SK-N-SH treated with all-trans-retinoic acid at 6 μM for 48 hours (cell line): ENCODE results near the gene CDH22.

Experiments used
- ATAC-seq: fragments of 200-7000 bp; cut with Tn5 transposase; 3 replicates; pipeline ENCODE4 v1.9.1; 2020; ENCODE audit warnings: mild to moderate bottlenecking, moderate library complexity
- ARNTL ChIP-seq: fragments of 450-650 bp; formaldehyde crosslinking; IDR thresholded peaks from 2 replicates; pipeline ENCODE4 v1.5.0; 2020; ENCODE audit warnings: low read depth, mild to moderate bottlenecking, moderate library complexity, borderline replicate concordance
- BACH2 ChIP-seq: fragments of 250-450 bp; sonication (Bioruptor Pico); IDR thresholded peaks from 2 replicates; pipeline ENCODE4 v1.9.0; 2021; ENCODE audit warnings: mild to moderate bottlenecking, borderline replicate concordance
- CREB5 ChIP-seq: fragments of 250-450 bp; sonication (Bioruptor Pico); IDR thresholded peaks from 2 replicates; pipeline ENCODE4 v1.5.1; 2020; ENCODE audit warnings: low read depth, mild to moderate bottlenecking, moderate library complexity
- CSDC2 ChIP-seq: fragments of 250-450 bp; sonication (Bioruptor Pico); IDR thresholded peaks from 2 replicates; pipeline ENCODE4 v1.5.0; 2020; ENCODE audit warnings: mild to moderate bottlenecking, moderate library complexity
- CSRNP3 ChIP-seq: fragments of 250-450 bp; sonication (Bioruptor Pico); IDR thresholded peaks from 2 replicates; pipeline ENCODE4 v1.5.1; 2021; ENCODE audit warnings: mild to moderate bottlenecking, moderate library complexity
- ESRRG ChIP-seq: fragments of 250-450 bp; sonication (Bioruptor Pico); IDR thresholded peaks from 2 replicates; pipeline ENCODE4 v1.6.1; 2021; ENCODE audit warnings: mild to moderate bottlenecking
- ISL1 ChIP-seq: fragments of 250-450 bp; sonication (Bioruptor Pico); IDR thresholded peaks from 2 replicates; pipeline ENCODE4 v2.1.2; 2022; ENCODE audit warnings: mild to moderate bottlenecking, moderate library complexity
- OSR1 ChIP-seq: fragments of 250-450 bp; sonication (Bioruptor Pico); IDR thresholded peaks from 2 replicates; pipeline ENCODE4 v1.8.0; 2022; ENCODE audit warnings: moderate library complexity, mild to moderate bottlenecking, inconsistent platforms
- PATZ1 ChIP-seq: fragments of 250-450 bp; sonication (Bioruptor Pico); IDR thresholded peaks from 2 replicates; pipeline ENCODE4 v1.8.0; 2020; ENCODE audit warnings: mild to moderate bottlenecking, moderate library complexity, borderline replicate concordance
- POU6F1 ChIP-seq: fragments of 250-450 bp; sonication (Bioruptor Pico); IDR thresholded peaks from 2 replicates; pipeline ENCODE4 v1.8.0; 2021; ENCODE audit warnings: low read depth, mild to moderate bottlenecking, moderate library complexity, borderline replicate concordance
- PPARA ChIP-seq: fragments of 250-450 bp; sonication (Bioruptor Pico); IDR thresholded peaks from 2 replicates; pipeline ENCODE4 v1.5.0; 2020; ENCODE audit warnings: mild to moderate bottlenecking, borderline replicate concordance
- RARB ChIP-seq: fragments of 250-450 bp; sonication (Bioruptor Pico); IDR thresholded peaks from 2 replicates; pipeline ENCODE4 v1.8.0; 2021; ENCODE audit warnings: mild to moderate bottlenecking, moderate library complexity
- SNAI2 ChIP-seq: fragments of 250-450 bp; sonication (Bioruptor Pico); IDR thresholded peaks from 2 replicates; pipeline ENCODE4 v1.5.0; 2020; ENCODE audit warnings: mild to moderate bottlenecking, moderate library complexity
- TCF4 ChIP-seq: fragments of 250-450 bp; sonication (Bioruptor Pico); IDR thresholded peaks from 2 replicates; pipeline ENCODE4 v1.8.0; 2021; ENCODE audit warnings: mild to moderate bottlenecking, moderate library complexity, borderline replicate concordance
- TOX ChIP-seq: fragments of 250-450 bp; sonication (Bioruptor Pico); IDR thresholded peaks from 2 replicates; pipeline ENCODE4 v1.8.0; 2021; ENCODE audit warnings: mild to moderate bottlenecking, moderate library complexity, borderline replicate concordance
- TSHZ2 ChIP-seq: fragments of 250-450 bp; sonication (Bioruptor Pico); IDR thresholded peaks from 2 replicates; pipeline ENCODE4 v1.5.0; 2020; ENCODE audit warnings: mild to moderate bottlenecking, moderate library complexity
- ZFP30 ChIP-seq: fragments of 450-650 bp; formaldehyde crosslinking; IDR thresholded peaks from 2 replicates; pipeline ENCODE4 v1.5.0; 2022; ENCODE audit warnings: mild to moderate bottlenecking, moderate library complexity
- ZNF565 ChIP-seq: fragments of 450-650 bp; formaldehyde crosslinking; conservative IDR thresholded peaks from 2 replicates; pipeline ENCODE4 v1.5.0; 2020; ENCODE audit warnings: low read depth, mild to moderate bottlenecking, moderate library complexity
- ZNF8 ChIP-seq: fragments of 450-650 bp; formaldehyde crosslinking; IDR thresholded peaks from 2 replicates; pipeline ENCODE4 v1.5.0; 2020; ENCODE audit warnings: mild to moderate bottlenecking, moderate library complexity

Gene CDH22

GRCh38 chr20:46211331-46211722 is 97.0 kb downstream of the CDH22 start (continued):
- no peak for TF ChIP-seq PATZ1 (CRISPR knock-in tag)
- TF ChIP-seq, all 23 proteins: peak for 0

- no peak for ATAC-seq
- TF ChIP-seq CSDC2 (CRISPR knock-in tag) (no peak), RARB (CRISPR knock-in tag) (no peak), SNAI2 (no peak), CSRNP3 (no peak), CREB5 (no peak), ISL1 (CRISPR knock-in tag) (no peak), ESRRG (CRISPR knock-in tag) (no peak), PATZ1 (CRISPR knock-in tag) (no peak), POU6F1 (CRISPR knock-in tag) (no peak), ZNF565 (no peak), TCF4 (CRISPR knock-in tag) (no peak), TOX (CRISPR knock-in tag) (no peak), TSHZ2 (CRISPR knock-in tag) (no peak)
Observed at GRCh38 chr20:46210672-46211330, 97.5 kb downstream of the CDH22 start.

- ATAC-seq, result no peak
- TF ChIP-seq ESRRG (CRISPR knock-in tag) (no peak), PATZ1 (CRISPR knock-in tag) (no peak), ZNF8 (no peak), PPARA (CRISPR knock-in tag) (no peak), BACH2 (no peak), ISL1 (CRISPR knock-in tag) (no peak), ARNTL (CRISPR knock-in tag) (no peak), CSDC2 (CRISPR knock-in tag) (no peak), CSRNP3 (no peak), ZFP30 (CRISPR knock-in tag) (no peak), TOX (CRISPR knock-in tag) (no peak), RARB (CRISPR knock-in tag) (no peak), OSR1 (CRISPR knock-in tag) (no peak)
Observed at GRCh38 chr20:46209930-46210671, 98.2 kb downstream of the CDH22 start.
